ENCODE measurements around the gene NUDT2.

The NUDT2 gene

DNA sequence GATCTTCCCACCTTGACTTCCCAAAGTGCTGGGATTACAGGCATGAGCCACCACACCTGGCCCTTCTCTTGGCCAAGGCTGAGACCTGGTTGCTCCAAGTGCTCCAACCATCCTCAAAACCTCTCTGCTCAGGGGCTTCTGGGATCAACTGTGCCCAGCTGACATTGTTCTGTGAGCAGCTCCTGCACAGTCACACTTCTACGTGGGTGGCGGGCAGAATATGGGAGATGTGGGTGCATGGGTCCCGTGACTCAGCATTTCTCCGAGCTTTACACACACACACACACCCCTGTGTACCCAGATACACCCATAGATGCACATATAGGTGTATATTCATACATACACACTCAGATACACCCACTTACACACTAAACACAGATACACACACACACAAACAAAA is 57.9 kb downstream of the NUDT2 start:
- DNase-seq, result no peak

DNA sequence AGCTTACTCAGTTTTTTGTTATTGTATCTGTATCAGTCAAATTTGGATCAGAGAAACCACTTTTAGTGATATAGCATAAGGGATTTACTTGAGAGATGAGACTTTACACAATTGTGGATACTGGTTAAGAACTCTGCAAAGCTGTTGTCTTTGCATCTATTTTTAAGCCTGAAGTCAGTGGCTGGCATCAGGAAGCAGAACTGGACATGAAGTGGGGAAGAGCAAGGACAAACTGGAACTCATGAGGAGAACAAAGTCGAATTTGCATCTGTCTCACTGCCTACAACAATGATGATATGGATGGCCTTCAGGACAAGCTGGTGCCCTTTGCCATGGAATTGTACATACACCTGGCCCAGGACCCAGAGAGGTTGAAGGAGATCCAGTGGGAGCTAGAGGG is 63.1 kb downstream of the NUDT2 start:
- DNase-seq, result no peak
